Stimulated activated naive CD8-positive, alpha-beta T cell treated with anti-CD3 and anti-CD28 coated beads, Interleukin-15, Interleukin-2, amounts not matched to agents 100 ng/mL and 50 ng/mL, for 24 hours (primary cell): Measurements from ENCODE around the gene MYOD1.

Source experiments
- H3K27ac Mint-ChIP-seq: one replicate; pipeline ENCODE4 v1.8.0; 2021; ENCODE audit warnings: mild to moderate bottlenecking, mixed read lengths
- H3K27me3 Mint-ChIP-seq: one replicate; pipeline ENCODE4 v1.8.0; 2021; ENCODE audit warnings: mixed read lengths
- H3K36me3 Mint-ChIP-seq: one replicate; pipeline ENCODE4 v1.8.0; 2021; ENCODE audit warnings: low read depth, mixed read lengths
- H3K4me1 Mint-ChIP-seq: one replicate; pipeline ENCODE4 v1.8.0; 2021; ENCODE audit warnings: low read depth, mixed read lengths
- H3K4me3 Mint-ChIP-seq: one replicate; pipeline ENCODE4 v1.8.0; 2021; ENCODE audit warnings: mild to moderate bottlenecking, mixed read lengths
- H3K9me3 Mint-ChIP-seq: one replicate; pipeline ENCODE4 v1.8.0; 2021; ENCODE audit warnings: mixed read lengths

The MYOD1 gene

GRCh38 chr11:17719028-17719937, at the start of gene MYOD1:
Gene MYOD1, plus strand, starts transcription at chr11:17719571. Its CDS starts 212 bp downstream, at chr11:17719783.
- peaks cover 36% of the 10 kb centered on the region for H3K27me3 Mint-ChIP-seq
- no peaks in the 10 kb centered on the region for H3K36me3 Mint-ChIP-seq
- no peak within 1 kb of the TSS for H3K4me3 Mint-ChIP-seq
- H3K9me3 Mint-ChIP-seq = no peaks in the 10 kb centered on the region
- no peaks in the 10 kb centered on the region for H3K4me1 Mint-ChIP-seq
- no peak within 1 kb of the TSS for H3K27ac Mint-ChIP-seq

DNA sequence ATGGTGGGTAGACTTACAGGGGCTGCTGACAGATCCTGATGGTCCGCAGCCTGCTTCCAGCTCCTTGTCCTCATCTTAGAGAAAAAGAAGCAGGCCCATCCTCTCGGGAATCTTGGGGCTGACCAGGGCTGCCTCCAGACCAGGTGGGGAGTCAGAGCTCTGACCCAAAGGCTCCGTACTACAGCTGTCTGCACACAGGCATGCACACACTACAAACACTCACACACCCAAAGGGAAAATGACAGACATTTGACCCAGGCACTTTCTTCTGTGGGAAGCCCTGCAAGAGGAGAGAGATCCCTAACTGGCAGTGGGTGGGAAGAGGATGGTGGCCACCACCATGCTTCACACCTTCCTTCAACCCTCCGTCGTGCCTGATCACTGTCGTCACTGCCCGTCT, 46.9 kb upstream of the MYOD1 start:
- no peak overlapping the region for H3K4me3 Mint-ChIP-seq
- peaks cover 14% of the 10 kb centered on the region for H3K9me3 Mint-ChIP-seq
- no peak overlapping the region for H3K27ac Mint-ChIP-seq
- H3K36me3 Mint-ChIP-seq = peaks cover 5% of the 10 kb centered on the region
- no peaks in the 10 kb centered on the region for H3K4me1 Mint-ChIP-seq
- peaks cover 26% of the 10 kb centered on the region for H3K27me3 Mint-ChIP-seq

GRCh38 chr11:17673951-17674350, 45.4 kb upstream of the MYOD1 start:
- Mint-ChIP-seq H3K27me3 (peaks cover 26% of the 10 kb centered on the region), H3K27ac (no peak overlapping the region), H3K36me3 (peaks cover 5% of the 10 kb centered on the region), H3K9me3 (peaks cover 14% of the 10 kb centered on the region), H3K4me3 (no peak overlapping the region), H3K4me1 (no peaks in the 10 kb centered on the region)

- H3K4me1 Mint-ChIP-seq = no peaks in the 10 kb centered on the region
- no peak overlapping the region for H3K27ac Mint-ChIP-seq
- no peaks in the 10 kb centered on the region for H3K9me3 Mint-ChIP-seq
- no peak overlapping the region for H3K4me3 Mint-ChIP-seq
- no peaks in the 10 kb centered on the region for H3K36me3 Mint-ChIP-seq
- H3K27me3 Mint-ChIP-seq = peaks cover 12% of the 10 kb centered on the region
Observed at GRCh38 chr11:17682848-17683247, 36.5 kb upstream of the MYOD1 start.

DNA sequence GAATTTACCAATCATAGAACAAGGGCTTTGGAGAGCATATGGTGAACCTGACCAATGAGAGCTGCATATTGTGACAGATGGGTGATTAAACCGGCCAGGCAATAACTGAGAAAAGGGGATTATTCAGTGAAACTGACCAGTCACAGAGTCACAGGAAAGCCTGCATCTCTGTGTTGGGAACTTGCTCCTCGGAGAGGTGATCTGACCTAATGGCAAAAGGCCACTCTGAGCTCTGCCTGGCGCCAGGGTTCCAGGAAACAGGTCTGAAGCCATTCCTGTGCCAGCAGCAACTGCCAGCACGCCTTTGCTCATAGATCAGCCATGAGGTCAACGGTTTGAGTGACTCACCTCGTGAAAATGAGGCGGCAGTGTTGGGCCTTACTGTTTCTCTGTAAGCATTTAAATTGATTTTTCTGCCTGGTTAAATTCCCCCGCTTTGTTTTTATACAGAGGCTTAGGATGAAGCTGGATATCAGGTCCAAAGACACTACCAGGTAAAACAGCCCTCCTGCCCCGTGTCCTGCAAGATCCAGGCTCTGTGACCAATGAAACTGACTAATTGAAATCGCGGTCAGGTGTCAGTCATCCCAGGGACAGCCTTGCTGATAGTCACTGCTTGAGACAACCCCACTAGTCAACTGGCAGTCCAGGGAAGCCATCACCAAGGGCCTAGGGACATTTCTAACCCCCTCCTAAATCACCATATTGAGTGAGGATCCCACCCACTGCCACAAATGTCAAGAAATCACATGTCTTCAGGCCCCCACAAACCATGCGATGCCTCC, 35.8 kb upstream of the MYOD1 start:
- Mint-ChIP-seq H3K4me1 (no peaks in the 10 kb centered on the region), H3K27me3 (peaks cover 12% of the 10 kb centered on the region), H3K4me3 (no peak overlapping the region), H3K9me3 (no peaks in the 10 kb centered on the region), H3K27ac (no peak overlapping the region), H3K36me3 (no peaks in the 10 kb centered on the region)

GRCh38 chr11:17684550-17684949, 34.8 kb upstream of the MYOD1 start:
- no peak overlapping the region for H3K4me3 Mint-ChIP-seq
- no peaks in the 10 kb centered on the region for H3K4me1 Mint-ChIP-seq
- H3K27me3 Mint-ChIP-seq = peaks cover 12% of the 10 kb centered on the region
- no peaks in the 10 kb centered on the region for H3K36me3 Mint-ChIP-seq
- H3K9me3 Mint-ChIP-seq = no peaks in the 10 kb centered on the region
- no peak overlapping the region for H3K27ac Mint-ChIP-seq

GRCh38 chr11:17686231-17686980, 33.0 kb upstream of the MYOD1 start:
- H3K4me3 Mint-ChIP-seq = no peak overlapping the region
- no peaks in the 10 kb centered on the region for H3K4me1 Mint-ChIP-seq
- peaks cover 8% of the 10 kb centered on the region for H3K27me3 Mint-ChIP-seq
- no peaks in the 10 kb centered on the region for H3K9me3 Mint-ChIP-seq
- no peak overlapping the region for H3K27ac Mint-ChIP-seq
- H3K36me3 Mint-ChIP-seq = no peaks in the 10 kb centered on the region

- Mint-ChIP-seq H3K4me1 (no peaks in the 10 kb centered on the region), H3K4me3 (no peak overlapping the region), H3K9me3 (no peaks in the 10 kb centered on the region), H3K27ac (no peak overlapping the region), H3K27me3 (peaks cover 16% of the 10 kb centered on the region), H3K36me3 (no peaks in the 10 kb centered on the region)
Observed at GRCh38 chr11:17687946-17688670, 31.3 kb upstream of the MYOD1 start.

DNA sequence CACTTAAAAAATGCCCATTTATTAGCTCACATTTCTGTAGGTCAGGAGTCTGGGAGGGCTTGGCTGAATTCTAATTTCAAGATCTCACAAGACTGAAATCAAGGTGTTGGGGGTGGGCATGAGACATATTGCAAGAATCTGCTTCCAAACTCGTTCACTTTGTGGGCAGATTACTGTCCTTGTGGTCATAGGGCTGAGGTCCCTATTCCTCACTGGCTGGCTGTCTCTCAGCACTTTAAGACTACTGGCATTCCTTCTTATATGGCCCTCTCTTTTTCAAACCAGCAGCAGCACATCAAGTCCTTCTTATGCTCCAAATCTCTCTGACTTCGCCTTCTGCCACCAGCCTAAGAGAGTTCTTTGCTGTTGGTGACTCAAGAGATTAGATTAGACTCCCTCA, 27.8 kb upstream of the MYOD1 start:
- H3K4me3 Mint-ChIP-seq = no peak overlapping the region
- H3K9me3 Mint-ChIP-seq = no peaks in the 10 kb centered on the region
- peaks cover 42% of the 10 kb centered on the region for H3K27me3 Mint-ChIP-seq
- no peak overlapping the region for H3K27ac Mint-ChIP-seq
- H3K36me3 Mint-ChIP-seq = no peaks in the 10 kb centered on the region
- no peaks in the 10 kb centered on the region for H3K4me1 Mint-ChIP-seq

DNA sequence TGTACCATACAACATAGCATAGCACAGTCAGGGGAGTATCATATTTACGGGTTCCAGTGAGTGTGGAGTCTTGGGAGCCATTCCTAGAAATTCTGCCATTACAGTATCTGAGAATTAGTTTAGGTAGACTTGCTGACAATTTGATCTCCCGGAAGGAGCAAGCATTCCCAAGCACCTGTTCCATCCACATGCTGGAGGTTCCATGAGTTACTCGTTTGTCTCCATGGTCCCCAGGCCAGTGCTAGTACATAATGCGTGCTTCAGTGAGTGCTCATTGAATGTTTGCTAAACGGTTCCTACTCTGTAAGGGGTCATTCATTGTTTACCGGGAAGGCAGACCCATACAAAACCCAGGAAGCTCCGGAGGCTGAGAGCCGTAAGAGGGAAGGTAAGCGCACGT, 27.4 kb upstream of the MYOD1 start:
- Mint-ChIP-seq H3K36me3 (no peaks in the 10 kb centered on the region), H3K27me3 (peaks cover 43% of the 10 kb centered on the region)

DNA sequence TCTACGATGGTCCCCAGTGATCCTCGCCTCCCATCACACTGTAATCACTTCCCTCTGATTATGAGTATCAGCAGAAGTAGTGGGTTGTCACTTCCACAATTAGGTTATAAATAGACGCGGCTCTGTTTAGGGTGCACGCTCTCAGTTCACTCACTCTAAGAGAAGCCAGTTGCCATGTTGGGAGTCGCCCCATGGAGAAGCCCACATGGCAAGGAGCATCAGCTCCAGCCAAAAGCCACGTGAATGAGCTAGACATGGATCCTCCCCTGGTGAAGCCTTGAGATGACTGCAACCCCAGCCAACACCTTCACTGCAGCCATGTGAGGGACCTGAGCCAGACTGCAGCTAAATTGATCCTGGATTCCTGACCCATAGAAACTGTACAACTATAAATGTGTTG, 26.4 kb upstream of the MYOD1 start:
- Mint-ChIP-seq H3K36me3 (no peaks in the 10 kb centered on the region), H3K4me1 (no peaks in the 10 kb centered on the region), H3K27me3 (peaks cover 48% of the 10 kb centered on the region), H3K9me3 (no peaks in the 10 kb centered on the region), H3K27ac (no peak overlapping the region), H3K4me3 (no peak overlapping the region)

More for the DNA sequence above, 27.4 kb upstream of the MYOD1 start:
- no peak overlapping the region for H3K27ac Mint-ChIP-seq
- no peak overlapping the region for H3K4me3 Mint-ChIP-seq
- H3K9me3 Mint-ChIP-seq = no peaks in the 10 kb centered on the region
- H3K4me1 Mint-ChIP-seq = no peaks in the 10 kb centered on the region

DNA sequence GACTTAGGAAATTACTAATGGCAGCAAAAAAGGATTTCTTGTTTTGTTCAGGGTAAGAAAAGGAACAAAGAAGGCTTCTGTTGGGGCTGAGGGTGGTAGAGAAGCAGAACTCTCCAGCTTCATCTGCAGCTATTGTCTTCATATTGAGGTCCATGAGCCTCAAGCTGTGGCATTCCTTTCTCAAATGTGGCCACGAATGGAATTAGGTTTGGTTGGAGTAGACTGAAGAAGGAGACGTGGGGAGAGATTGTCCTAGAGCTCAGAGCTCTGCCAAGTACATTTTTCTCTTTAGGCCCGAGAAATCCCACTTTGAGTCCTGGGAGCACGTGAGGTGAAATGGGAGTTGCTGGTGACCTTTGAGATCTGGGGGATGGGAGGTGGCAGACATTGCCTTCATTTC, 25.8 kb upstream of the MYOD1 start:
- Mint-ChIP-seq H3K36me3 (no peaks in the 10 kb centered on the region), H3K9me3 (no peaks in the 10 kb centered on the region), H3K27ac (no peak overlapping the region), H3K4me1 (no peaks in the 10 kb centered on the region), H3K4me3 (no peak overlapping the region), H3K27me3 (peaks cover 48% of the 10 kb centered on the region)

DNA sequence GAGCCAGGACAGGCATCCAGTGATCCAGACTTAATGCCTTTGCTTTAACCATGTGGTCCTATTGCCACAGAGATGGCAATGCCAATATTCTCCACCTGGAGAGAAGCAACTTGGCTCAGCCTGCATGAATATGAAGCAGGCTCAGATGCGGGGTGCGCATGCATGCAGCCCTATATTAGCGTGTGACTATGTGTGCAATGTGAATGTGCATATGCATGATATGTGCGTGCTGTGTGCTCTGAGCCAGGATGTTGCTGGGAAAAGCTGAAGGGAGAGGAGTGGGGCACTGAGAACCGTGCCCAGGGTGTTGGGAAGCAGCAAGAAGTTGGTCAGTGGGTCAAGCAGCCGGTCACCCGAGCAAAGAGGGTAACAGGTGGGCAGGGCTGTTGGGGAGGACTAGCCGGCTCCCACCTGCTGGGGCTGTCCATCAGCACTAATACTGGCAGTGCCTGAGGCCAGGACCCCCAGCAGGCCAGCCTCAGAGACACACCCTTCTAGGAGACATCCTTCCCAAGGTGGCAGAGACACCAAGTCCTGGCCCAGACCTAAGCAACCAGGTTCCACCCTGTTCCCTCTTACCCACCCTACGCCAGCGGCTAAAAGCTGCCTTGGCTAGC, 24.8 kb upstream of the MYOD1 start:
- Mint-ChIP-seq H3K4me1 (no peaks in the 10 kb centered on the region), H3K9me3 (no peaks in the 10 kb centered on the region), H3K36me3 (no peaks in the 10 kb centered on the region), H3K27ac (no peak overlapping the region), H3K4me3 (no peak overlapping the region), H3K27me3 (peaks cover 48% of the 10 kb centered on the region)
